Brain pericyte (primary cell): ENCODE results near the gene ALPI.

Experiments
- DNase-seq: peaks from one replicate; pipeline ENCODE4 v3.0.0-alpha.2; 2012; ENCODE audit warnings: low read depth, low spot score

The ALPI gene

GRCh38 chr2:232485348-232485756, 29.4 kb downstream of the ALPI start:
- DNase-seq, result no peak

- no peak for DNase-seq
Measured at GRCh38 chr2:232485757-232486557, 30.0 kb downstream of the ALPI start.

- DNase-seq, result no peak
Measured at GRCh38 chr2:232486558-232487384, 30.8 kb downstream of the ALPI start.

- no peak for DNase-seq
Measured at GRCh38 chr2:232487385-232488096, 31.6 kb downstream of the ALPI start, which contains the start of gene ECEL1. Gene ECEL1 (minus strand): TSS chr2:232487834. CDS start chr2:232486653, 1,181 bp downstream.

DNA sequence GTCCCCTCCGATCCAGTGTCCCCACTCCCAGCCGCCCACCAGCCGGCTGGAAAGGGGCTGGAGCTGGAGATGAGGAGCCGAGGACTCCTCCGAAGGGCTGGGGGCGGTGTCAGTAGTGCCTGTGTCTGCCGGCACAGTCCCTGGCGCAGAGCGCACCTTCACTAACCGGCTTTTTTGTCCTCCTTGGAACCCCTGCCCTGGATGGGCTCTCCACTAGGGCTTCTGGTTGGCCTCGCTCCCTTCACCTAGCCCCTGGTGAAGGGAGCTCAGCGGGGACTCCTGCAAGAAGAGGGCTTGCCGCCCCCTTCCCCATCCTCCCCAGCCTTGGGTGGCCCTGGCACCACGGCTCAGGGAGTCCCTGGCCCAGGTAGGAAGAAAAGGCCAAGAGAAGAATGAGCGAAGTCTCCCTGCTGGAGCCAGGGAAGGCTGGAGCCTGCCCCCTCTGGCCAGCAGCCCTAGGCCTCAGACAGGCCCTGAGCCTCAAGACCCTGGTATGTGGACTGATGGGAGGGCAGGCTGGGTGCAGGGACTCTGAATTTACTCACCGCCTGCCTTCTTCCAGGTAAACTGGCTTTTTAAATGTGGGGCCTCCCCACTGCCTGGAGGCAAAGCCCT, 32.3 kb downstream of the ALPI start:
- DNase-seq, result no peak

DNA sequence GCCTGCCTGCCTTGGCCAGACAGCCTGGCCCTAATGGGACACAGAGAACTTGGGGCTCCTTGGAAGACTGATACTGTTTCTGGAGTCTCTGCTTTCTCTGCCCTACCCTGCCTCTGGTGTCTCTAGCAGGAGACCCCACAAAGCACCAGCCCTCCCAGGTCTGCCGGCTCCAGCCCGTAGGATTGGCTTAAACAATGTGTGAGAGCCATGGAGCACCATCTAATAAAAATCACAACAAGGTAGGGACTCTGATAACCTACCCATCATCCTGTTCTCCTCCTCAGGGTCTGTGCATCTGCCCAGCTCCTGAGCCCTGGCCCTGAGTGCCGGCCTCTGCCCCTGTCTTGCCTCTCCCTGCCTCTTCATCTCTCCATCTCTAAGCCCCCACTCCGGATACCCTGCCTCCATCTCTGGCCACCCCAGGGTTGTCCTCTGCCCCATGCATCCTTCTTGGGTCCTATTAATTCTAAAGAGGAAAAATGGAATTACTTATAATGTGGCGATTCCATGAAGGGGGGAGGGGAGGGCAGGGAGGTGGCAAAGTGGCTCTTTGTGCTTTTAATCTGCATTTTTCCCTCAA, 32.9 kb downstream of the ALPI start:
- DNase-seq, result no peak

DNA sequence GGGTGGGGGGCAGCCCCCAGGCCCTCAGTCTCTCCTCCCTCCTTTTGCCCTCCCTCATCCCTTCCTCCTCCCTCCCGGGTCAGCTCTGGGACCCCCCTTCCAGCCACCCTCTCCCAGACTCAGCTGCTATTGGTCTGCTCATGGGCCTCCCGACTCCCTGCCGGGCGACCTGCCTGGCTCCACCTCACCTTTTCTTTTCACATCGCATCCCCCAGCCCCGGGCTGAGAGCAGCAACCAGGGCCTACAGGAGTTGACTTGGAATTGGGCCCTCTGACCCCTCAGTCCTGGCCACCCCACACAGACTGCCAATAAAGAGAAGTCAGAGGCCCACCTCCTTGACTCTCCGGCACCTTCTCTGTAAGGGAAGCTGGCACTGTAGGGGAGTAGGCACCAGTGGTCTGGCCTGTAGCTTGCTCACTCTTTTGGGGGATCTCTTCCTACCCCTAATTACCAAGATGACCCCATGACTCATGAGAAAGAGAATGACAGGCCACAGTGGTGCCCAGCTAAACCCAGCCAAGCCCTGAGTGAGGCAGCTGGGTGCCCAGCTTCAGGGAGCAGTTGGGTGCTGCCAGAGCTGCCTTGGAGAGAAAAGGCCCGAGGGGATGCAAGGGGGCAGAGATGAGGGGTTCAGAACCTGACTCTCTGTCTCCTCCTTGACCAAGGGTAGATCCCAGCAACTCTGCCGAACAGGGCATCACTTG, 33.7 kb downstream of the ALPI start:
- DNase-seq, result no peak

DNA sequence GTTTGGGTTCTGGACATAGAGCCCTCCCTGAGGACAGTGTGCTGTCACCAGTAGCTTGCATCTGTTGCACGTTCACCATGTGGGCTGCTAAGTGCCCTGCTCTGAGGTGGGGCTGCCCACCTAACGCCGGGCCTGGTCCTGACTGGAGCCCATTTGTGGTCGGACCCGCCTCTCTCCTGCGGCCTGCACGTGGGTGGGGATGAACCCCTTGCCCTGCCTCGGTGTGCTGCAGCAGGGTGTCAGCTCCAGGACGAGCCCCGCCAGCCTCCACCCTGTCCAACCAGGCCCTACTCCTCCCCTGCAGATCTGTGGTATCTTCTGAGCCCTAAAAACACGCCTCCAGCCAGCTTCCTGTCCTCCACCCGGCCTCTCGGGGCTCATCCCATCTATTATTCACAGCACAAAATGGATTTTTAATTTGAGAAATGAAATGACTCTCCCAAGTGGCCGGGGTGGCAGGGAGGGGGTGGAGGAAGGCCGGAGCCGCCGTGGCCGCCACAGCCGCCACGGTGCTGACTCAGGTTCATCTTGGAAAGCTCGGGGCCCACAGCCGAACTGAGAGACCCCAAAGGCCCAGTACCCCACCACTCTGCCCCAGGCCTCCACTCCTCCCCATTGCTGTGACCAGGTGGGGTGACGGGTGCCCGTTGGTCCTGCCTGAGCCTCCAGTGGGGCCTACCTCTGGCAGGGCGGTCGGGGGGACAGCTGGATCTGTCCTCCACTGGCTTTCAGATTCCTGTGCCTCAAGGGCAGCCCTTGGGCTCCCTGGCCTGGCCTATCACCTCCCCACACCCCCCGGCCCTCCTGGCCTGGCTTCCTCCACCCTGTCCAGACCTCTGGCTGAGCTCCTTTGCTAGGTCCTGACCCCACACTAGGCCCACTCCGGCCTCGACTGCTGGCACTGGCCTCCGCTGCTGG, 34.5 kb downstream of the ALPI start:
- DNase-seq, result no peak

DNA sequence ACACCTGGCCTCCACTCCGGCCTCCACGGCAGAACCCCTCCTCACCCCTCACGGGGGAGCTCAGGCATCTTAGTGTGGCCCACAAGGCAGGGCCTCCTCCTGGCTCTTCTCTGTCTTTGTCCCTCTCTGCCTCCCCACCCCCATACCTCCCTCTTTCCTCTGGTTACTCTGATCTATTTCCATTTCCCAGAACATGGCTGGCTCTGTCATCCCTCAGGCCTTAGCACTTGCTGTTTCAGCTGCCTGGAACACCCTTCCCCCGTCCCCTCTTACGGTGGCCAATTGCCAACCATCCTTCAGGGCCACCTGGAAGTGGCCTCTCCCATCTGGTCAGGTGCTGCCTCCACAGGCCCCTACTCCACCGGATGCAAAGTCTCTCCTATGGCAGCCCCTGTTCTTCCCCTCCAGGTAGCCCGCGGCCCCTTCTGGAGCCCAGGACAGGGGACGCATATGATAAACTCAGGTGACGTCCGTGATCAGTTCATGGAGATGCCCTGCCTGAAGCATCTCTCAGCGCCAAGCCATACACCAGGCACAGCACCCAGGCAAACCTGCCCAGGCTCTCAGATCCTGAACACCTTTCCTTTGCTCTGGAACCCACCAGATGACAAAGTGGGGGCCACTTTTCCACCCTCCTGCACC, 35.3 kb downstream of the ALPI start:
- DNase-seq, result no peak

GRCh38 chr2:232492236-232492848, 36.4 kb downstream of the ALPI start:
- no peak for DNase-seq

DNA sequence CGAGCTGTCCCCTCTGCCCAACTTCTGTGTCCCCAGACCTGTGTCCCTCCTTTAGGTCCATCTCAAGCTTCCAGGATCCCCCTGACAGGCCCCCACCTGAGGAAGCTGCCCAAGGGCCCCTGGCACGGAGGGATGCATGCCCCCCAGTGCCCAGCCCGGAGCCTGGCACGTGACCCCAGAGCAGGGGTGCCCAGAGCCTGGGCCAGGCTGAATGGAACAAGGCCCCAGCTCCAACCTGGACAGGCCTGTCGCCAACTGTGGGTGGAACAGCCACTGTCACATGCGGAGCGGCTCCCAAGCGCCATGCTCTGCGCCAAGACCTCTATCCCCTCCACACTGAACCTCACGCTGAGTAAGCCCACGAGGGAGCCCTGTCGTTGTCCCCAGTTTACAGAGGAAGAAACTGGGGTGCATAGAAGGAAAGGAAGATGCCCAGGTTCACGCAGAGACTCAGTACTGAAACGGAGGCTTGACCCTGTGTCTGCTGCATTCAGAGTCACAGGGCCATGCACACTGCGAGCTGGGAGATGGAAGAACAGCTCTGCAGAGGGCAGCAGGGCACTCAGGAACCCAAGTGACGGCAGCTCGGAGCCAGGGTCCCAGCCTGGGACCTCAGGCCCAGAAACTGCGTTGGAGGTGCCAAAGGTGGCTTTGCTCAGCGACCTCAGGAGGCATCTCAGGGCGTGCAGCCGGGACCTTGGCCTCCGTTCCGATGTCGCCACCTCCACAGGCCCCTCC, 37.2 kb downstream of the ALPI start:
- DNase-seq, result no peak

- DNase-seq, result no peak
Measured at GRCh38 chr2:232493701-232494474, 37.9 kb downstream of the ALPI start.

DNA sequence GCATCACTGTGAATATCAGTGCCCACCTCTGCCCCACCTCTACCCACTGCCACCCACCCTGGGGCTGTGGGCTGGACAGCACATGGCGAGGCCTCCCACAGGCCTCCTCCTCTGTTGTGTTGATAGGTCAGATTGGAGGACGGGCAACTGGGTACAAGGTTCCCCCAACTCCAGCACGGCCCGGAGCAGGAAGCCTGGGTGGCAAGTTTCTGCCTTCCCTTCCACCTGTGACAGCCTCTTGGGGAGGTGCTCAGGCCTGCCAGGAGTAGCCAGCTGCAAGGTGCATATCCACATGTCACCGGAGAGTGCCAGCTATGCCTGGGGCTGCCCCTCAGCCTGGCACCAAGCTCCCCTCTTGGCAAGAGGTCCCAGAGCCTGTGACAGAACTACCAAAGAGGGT, 38.6 kb downstream of the ALPI start:
- no peak for DNase-seq

GRCh38 chr2:232495292-232495691, 39.3 kb downstream of the ALPI start:
- DNase-seq, result no peak

GRCh38 chr2:232496501-232497270, 40.7 kb downstream of the ALPI start:
- no peak for DNase-seq

DNA sequence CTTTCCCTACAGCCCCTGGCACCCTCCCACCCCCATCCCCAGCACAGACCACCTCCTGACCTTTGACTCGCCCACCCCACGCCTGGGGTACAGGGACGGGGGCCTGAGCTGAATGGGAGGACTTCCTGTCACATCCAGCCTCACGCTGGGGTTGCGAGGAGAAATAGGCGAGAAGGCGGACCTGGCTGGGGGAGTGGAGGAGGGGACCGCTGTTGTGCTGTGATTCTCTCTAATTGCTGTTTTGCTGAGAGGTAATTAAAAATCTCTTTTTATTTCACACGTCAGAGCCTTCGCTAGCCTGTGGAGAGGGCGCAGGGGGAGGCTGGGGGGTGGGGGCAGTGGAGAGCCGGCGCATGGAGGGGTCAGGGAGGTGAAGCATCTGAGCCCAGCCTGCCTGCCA, 41.4 kb downstream of the ALPI start:
- no peak for DNase-seq
